Measurements from ENCODE around the gene NUDT4B. TPM values are rescaled to one million over a fixed set of nuclear protein-coding genes. Genes with fewer than 3 reads are reported as not detected.
"Not testable (repeated sequence)": the region's sequence is repeated elsewhere in the genome, so short reads cannot be mapped to it uniquely, and the experiment has no call there.

The NUDT4B gene
- total RNA-seq, 8 experiments from 2014 or later = 0.21 to 1.9 (median 1.1) TPM; not detected in 2

DNA sequence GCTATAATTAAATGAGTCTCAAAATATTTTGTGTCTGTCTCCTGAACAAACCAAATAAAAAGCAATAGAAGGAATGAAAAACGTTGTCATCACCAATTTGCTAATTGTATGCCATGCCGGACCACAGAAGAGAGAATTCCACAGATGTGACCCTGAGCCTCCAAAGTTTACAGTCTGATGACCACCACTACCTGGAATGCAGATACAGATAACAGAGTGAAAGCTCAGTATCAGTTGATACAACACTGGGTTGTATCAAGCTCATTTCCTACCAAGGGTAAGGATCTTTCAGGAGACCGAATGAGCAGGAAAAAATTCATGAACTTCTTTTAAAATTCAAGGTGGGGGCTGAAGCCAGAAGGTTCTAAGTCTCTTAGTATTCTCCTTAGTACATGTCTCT lies 25.1 kb upstream of the NUDT4B start:
- H3K4me1 ChIP-seq (replicated peaks in 1 of 2); H3K4me3 ChIP-seq; ATAC-seq (replicated peaks in 6 of 8); in situ Hi-C loops (cut with MboI; ENCODE audit: low pct_unique_long_range_greater_than_20kb in 2 of 9, low sequenced_read_pairs in 9 of 9, unreplicated experiment in 9 of 9); H3K27ac ChIP-seq: not testable (repeated sequence)
- WGBS, 10 experiments = no CpG with 5 or more reads among the region's 3 CpGs

DNA sequence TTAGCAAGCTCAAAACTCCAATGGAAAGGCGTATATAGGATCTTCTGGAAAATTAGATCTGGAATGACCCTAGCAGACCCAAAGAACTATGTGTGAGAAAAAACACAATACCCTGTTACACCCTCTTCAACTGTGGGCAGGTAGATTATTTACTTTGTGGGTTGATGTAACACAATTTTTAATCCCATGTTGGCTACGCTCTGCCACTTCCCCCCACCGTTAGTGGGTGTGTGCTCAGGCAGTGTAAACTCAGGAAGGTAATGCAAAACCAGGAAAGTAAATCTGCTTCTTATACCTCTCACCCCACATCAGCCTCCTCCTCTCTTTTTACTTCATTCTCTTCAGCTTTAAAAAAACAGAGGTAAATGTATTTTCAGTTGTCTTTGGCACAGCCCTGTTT lies 23.7 kb upstream of the NUDT4B start:
- H3K4me3 ChIP-seq; ATAC-seq (replicated peaks in 6 of 8); H3K4me1 ChIP-seq (replicated peaks in 1 of 2); H3K27ac ChIP-seq; in situ Hi-C loops (cut with MboI; ENCODE audit: low pct_unique_long_range_greater_than_20kb in 2 of 9, low sequenced_read_pairs in 9 of 9, unreplicated experiment in 9 of 9): not testable (repeated sequence)
- no CpG with 5 or more reads among the region's 3 CpGs for WGBS, 10 experiments

- H3K4me1 ChIP-seq (replicated peaks in 1 of 2); in situ Hi-C loops (cut with MboI; ENCODE audit: low pct_unique_long_range_greater_than_20kb in 2 of 9, low sequenced_read_pairs in 9 of 9, unreplicated experiment in 9 of 9); ATAC-seq (replicated peaks in 6 of 8); H3K27ac ChIP-seq; H3K4me3 ChIP-seq: not testable (repeated sequence)
- WGBS, 10 experiments = no CpG with 5 or more reads among the region's 2 CpGs
These were observed 20.7 kb upstream of the NUDT4B start for GRCh38 chr1:148727862-148728261.

- in situ Hi-C loops (cut with MboI; ENCODE audit: low pct_unique_long_range_greater_than_20kb in 2 of 9, low sequenced_read_pairs in 9 of 9, unreplicated experiment in 9 of 9); H3K4me1 ChIP-seq (replicated peaks in 1 of 2); H3K4me3 ChIP-seq; H3K27ac ChIP-seq: not testable (repeated sequence)
- WGBS, 10 experiments = no CpG with 5 or more reads among the region's 3 CpGs
- peak in 3 of 8 experiments; percentile 45 to 84 (median 47) for ATAC-seq (replicated peaks in 6 of 8)
These were observed 19.4 kb upstream of the NUDT4B start for GRCh38 chr1:148729128-148729527.

DNA sequence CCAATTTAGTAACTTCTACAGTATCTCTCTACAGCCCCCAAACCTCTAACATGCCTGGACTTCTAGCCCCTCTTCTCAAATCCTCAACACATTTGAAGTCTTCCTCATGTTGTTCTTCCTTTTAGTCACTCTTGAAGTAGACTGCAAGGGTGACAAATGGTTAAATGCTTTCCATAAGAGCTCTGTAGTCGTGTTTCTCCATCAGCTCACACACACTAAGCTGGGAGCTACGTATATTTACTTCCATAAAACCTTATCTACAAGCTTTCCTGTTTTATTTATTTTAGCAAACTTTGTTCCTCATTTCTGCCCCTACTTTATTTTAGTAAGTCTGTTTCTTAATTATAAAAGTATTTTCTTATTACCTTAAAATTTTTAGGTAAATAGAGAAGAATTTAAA lies 19.0 kb upstream of the NUDT4B start:
- in situ Hi-C loops (cut with MboI; ENCODE audit: low pct_unique_long_range_greater_than_20kb in 2 of 9, low sequenced_read_pairs in 9 of 9, unreplicated experiment in 9 of 9); H3K4me1 ChIP-seq (replicated peaks in 1 of 2); ATAC-seq (replicated peaks in 6 of 8); H3K4me3 ChIP-seq; H3K27ac ChIP-seq: not testable (repeated sequence)
- WGBS, 10 experiments = no CpG with 5 or more reads among the region's 2 CpGs

DNA sequence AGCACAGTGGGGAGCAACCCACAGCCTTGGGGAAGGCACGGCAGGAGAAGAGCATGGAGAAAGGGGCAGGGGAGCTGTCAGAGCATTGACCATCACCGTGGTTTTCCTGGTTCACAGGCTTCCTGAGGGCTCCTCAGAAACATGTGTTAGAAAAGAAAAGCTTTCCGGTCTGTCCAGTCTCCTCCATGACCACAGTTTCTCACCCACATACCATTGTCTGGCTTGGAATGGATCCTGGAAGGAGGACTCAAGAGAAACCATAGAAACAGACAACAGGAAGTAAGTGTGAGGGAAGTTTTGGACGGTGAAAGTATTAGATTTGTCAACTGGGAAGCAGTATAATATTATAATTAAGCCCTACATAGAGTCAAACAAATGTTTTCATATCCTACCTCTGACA lies 16.3 kb upstream of the NUDT4B start:
- ATAC-seq (replicated peaks in 6 of 8); H3K4me3 ChIP-seq; in situ Hi-C loops (cut with MboI; ENCODE audit: low pct_unique_long_range_greater_than_20kb in 2 of 9, low sequenced_read_pairs in 9 of 9, unreplicated experiment in 9 of 9); H3K27ac ChIP-seq; H3K4me1 ChIP-seq (replicated peaks in 1 of 2): not testable (repeated sequence)
- whole genome bisulfite sequencing, 10 experiments = no CpG with 5 or more reads among the region's 4 CpGs

GRCh38 chr1:148733585-148734310 lies 14.8 kb upstream of the NUDT4B start:
- whole genome bisulfite sequencing, 10 experiments = no CpG with 5 or more reads among the region's 5 CpGs
- in situ Hi-C loops (cut with MboI; ENCODE audit: low pct_unique_long_range_greater_than_20kb in 2 of 9, low sequenced_read_pairs in 9 of 9, unreplicated experiment in 9 of 9); ATAC-seq (replicated peaks in 6 of 8); H3K27ac ChIP-seq; H3K4me3 ChIP-seq; H3K4me1 ChIP-seq (replicated peaks in 1 of 2): not testable (repeated sequence)

DNA sequence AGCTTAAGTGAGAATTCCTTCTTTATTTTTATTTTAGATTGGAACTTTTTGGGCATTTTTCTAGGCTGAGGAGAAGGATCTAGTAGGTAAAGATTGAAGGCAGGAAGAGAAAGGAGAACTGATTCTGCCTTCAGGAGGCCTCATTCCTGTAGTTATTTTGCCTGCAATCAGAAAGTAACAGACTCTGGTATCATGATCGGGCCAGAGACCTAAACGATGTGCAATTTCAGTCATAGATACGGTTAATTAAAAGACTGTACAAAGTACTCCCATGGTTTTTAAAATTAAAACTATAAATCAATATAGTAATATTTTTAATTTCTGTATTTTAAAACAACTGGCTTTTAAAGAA lies 14.3 kb upstream of the NUDT4B start:
- H3K4me1 ChIP-seq (replicated peaks in 1 of 2); in situ Hi-C loops (cut with MboI; ENCODE audit: low pct_unique_long_range_greater_than_20kb in 2 of 9, low sequenced_read_pairs in 9 of 9, unreplicated experiment in 9 of 9); H3K27ac ChIP-seq; H3K4me3 ChIP-seq; ATAC-seq (replicated peaks in 6 of 8): not testable (repeated sequence)
- no CpG with 5 or more reads among the region's 3 CpGs for whole genome bisulfite sequencing, 10 experiments

- H3K27ac ChIP-seq; H3K4me3 ChIP-seq; H3K4me1 ChIP-seq (replicated peaks in 1 of 2); in situ Hi-C loops (cut with MboI; ENCODE audit: low pct_unique_long_range_greater_than_20kb in 2 of 9, low sequenced_read_pairs in 9 of 9, unreplicated experiment in 9 of 9): not testable (repeated sequence)
- peak in 3 of 8 experiments; percentile 58 to 82 (median 69) for ATAC-seq (replicated peaks in 6 of 8)
- WGBS, 10 experiments = no CpG with 5 or more reads among the region's 1 CpG
These were observed 13.0 kb upstream of the NUDT4B start for GRCh38 chr1:148735538-148735937.

GRCh38 chr1:148738667-148739066 lies 9.9 kb upstream of the NUDT4B start:
- no CpG with 5 or more reads among the region's 6 CpGs for WGBS, 10 experiments
- H3K4me3 ChIP-seq; ATAC-seq (replicated peaks in 6 of 8); H3K27ac ChIP-seq; in situ Hi-C loops (cut with MboI; ENCODE audit: low pct_unique_long_range_greater_than_20kb in 2 of 9, low sequenced_read_pairs in 9 of 9, unreplicated experiment in 9 of 9); H3K4me1 ChIP-seq (replicated peaks in 1 of 2): not testable (repeated sequence)

GRCh38 chr1:148743200-148743599 lies 5.4 kb upstream of the NUDT4B start:
- no CpG with 5 or more reads among the region's 4 CpGs for WGBS, 10 experiments
- H3K4me1 ChIP-seq (replicated peaks in 1 of 2); H3K4me3 ChIP-seq; ATAC-seq (replicated peaks in 6 of 8); H3K27ac ChIP-seq; in situ Hi-C loops (cut with MboI; ENCODE audit: low pct_unique_long_range_greater_than_20kb in 2 of 9, low sequenced_read_pairs in 9 of 9, unreplicated experiment in 9 of 9): not testable (repeated sequence)

GRCh38 chr1:148743726-148744720 lies 4.6 kb upstream of the NUDT4B start:
- H3K4me1 ChIP-seq (replicated peaks in 1 of 2); H3K4me3 ChIP-seq; in situ Hi-C loops (cut with MboI; ENCODE audit: low pct_unique_long_range_greater_than_20kb in 2 of 9, low sequenced_read_pairs in 9 of 9, unreplicated experiment in 9 of 9); H3K27ac ChIP-seq: not testable (repeated sequence)
- ATAC-seq (replicated peaks in 6 of 8) = peak in 6 of 8 experiments; percentile 6 to 65 (median 25)
- WGBS, 10 experiments = no CpG with 5 or more reads among the region's 9 CpGs

GRCh38 chr1:148749335-148749681 lies 734 bp downstream of the NUDT4B start:
- H3K4me3 ChIP-seq; H3K27ac ChIP-seq; in situ Hi-C loops (cut with MboI; ENCODE audit: low pct_unique_long_range_greater_than_20kb in 2 of 9, low sequenced_read_pairs in 9 of 9, unreplicated experiment in 9 of 9); H3K4me1 ChIP-seq (replicated peaks in 1 of 2): not testable (repeated sequence)
- WGBS, 10 experiments = no CpG with 5 or more reads among the region's 5 CpGs
- peak; percentile 79 to 96 (median 92) for ATAC-seq (replicated peaks in 6 of 8)
